Upper lobe of right lung (tissue), 1 donor: ENCODE data around the gene SEMA6B. TPM values are rescaled to one million over a fixed set of nuclear protein-coding genes. Genes with fewer than 3 reads are reported as not detected.
A peak's percentile ranks its signal among the peaks of the same experiment; 100 is the strongest.

Experiments
- ATAC-seq: fragments of 200-7000 bp; cut with Tn5 transposase; one replicate; pipeline ENCODE4 v1.9.1; 2020; ENCODE audit warnings: mild to moderate bottlenecking, moderate library complexity
- DNase-seq: peaks from one replicate; pipeline ENCODE4 v3.0.0-alpha.2; 2020
- H3K27ac ChIP-seq: fragments of 200-600 bp; one replicate; pipeline ENCODE4 v1.8.0; 2022
- H3K27me3 ChIP-seq: fragments of 200-600 bp; one replicate; pipeline ENCODE4 v1.8.0; 2022; ENCODE audit warnings: mild to moderate bottlenecking
- H3K36me3 ChIP-seq: fragments of 200-600 bp; one replicate; pipeline ENCODE4 v1.8.0; 2022
- H3K4me1 ChIP-seq: fragments of 200-600 bp; one replicate; pipeline ENCODE4 v1.8.0; 2022
- H3K4me3 ChIP-seq: fragments of 200-600 bp; one replicate; pipeline ENCODE4 v1.8.0; 2022; ENCODE audit warnings: mild to moderate bottlenecking
- H3K9me3 ChIP-seq: fragments of 200-600 bp; one replicate; pipeline ENCODE4 v1.8.0; 2022
- intact Hi-C: fragments of 100-400 bp; cut with DNase I; formaldehyde crosslinking; loops from one replicate; pipeline ENCODE4 v1.11.0; 2022
- total RNA-seq: library from RNA; stranded (reverse); fragmentation: NEBNext Ultra II Directional; extraction: Animal tissue kit (Norgen Biotek cat#: 25700); gene quantifications from one replicate; pipeline ENCODE4 v1.2.1, GENCODE V29; 2021
- TF ChIP-seq, protein P1 (sequence below): fragments of 200-600 bp; IDR thresholded peaks from one replicate; pipeline ENCODE4 v1.8.0; 2022; ENCODE audit warnings: antibody characterized with exemption
- donor health status: DM: no; HTN: yes; CAD: no; lungs with severe emphysema.

The SEMA6B gene
- total RNA-seq, 1 donor from 2014 or later: 20.3 TPM

DNA sequence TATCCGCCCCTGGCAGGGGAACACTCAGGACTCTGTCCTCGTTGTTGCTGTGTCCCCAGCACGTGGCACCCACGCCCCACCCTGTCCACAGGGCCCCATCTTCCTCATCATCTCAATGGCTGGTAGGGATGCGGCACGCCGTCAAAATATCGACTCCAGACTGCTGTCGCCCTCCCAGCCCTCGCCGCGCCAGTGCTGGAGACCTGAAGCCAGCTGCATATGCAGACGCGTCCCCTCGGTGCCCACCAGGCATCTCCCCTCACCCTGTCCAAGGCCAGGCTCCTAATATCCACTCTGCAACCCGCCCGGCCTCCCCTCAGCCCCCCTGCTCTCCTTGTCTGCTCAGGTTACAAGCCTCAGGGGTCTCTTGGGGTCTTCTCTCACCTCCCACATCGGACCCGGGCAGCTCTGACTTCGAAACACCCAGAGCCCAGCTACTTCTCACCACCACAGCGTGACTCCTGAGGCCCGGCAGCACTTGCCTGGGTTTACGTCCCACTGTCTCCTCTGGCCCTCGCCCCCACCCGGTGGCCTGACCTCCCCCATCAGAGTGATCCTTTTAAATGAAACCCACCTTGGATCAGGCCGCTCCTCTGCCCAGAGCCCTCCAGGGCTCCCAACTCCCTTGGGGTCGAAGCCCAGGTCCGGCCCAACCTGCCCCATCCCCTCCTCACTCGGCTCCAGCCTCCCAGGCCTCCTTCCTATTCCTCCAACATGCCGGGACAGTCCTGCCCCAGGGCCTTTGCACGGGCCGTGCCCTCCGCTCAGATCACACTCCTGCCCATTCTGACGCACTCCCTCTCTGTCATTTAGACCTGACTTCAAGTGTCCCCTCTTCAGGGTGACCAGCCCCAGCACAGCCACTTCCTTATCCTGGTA lies 53.7 kb downstream of the SEMA6B start:
- no peak for DNase-seq
- ATAC-seq: no peak
- no peaks in the 10 kb centered on the region for H3K27me3 ChIP-seq
- no peak overlapping the region for H3K4me3 ChIP-seq
- H3K9me3 ChIP-seq: no peaks in the 10 kb centered on the region
- H3K4me1 ChIP-seq: no peaks in the 10 kb centered on the region
- H3K27ac ChIP-seq: no peak overlapping the region
- H3K36me3 ChIP-seq: peaks cover 16% of the 10 kb centered on the region
- TF ChIP-seq, protein P1, sequence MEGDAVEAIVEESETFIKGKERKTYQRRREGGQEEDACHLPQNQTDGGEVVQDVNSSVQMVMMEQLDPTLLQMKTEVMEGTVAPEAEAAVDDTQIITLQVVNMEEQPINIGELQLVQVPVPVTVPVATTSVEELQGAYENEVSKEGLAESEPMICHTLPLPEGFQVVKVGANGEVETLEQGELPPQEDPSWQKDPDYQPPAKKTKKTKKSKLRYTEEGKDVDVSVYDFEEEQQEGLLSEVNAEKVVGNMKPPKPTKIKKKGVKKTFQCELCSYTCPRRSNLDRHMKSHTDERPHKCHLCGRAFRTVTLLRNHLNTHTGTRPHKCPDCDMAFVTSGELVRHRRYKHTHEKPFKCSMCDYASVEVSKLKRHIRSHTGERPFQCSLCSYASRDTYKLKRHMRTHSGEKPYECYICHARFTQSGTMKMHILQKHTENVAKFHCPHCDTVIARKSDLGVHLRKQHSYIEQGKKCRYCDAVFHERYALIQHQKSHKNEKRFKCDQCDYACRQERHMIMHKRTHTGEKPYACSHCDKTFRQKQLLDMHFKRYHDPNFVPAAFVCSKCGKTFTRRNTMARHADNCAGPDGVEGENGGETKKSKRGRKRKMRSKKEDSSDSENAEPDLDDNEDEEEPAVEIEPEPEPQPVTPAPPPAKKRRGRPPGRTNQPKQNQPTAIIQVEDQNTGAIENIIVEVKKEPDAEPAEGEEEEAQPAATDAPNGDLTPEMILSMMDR: no peak
- intact Hi-C loops: no loop called here

DNA sequence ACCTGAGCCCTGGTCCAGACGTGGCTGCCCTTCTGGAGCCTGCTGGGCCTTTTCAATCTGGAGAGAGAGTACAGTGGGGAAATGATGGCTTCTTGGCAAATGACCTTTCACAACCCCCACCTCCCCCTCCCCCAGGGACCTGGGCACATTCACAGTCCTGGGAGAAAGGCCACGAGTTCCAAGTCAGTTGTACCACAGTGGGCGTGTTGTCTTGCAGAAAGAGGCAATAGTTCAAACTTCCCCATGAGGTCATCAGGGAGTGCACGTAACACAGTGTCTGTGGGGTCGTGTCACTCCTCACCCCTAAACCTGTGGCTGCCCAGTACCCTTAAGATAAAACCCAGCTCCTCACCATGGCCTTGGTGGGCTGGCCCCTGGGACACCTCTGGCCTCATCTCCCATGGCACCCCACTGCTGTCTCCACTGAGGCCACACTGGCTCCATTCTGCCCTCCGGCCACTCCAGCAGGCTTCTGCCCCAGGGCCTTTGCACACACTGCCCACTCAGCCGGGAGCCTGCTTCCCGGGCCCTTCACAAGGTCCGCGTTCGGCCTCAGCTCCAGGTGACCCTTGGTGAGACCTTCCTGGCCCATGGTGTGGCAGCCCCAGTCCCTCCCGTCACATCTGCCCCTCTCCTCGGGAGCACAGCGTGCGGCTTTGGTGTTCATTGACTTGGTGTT lies 54.5 kb downstream of the SEMA6B start:
- peak; percentile 56 for ATAC-seq
- peaks cover 19% of the 10 kb centered on the region for H3K36me3 ChIP-seq

DNA sequence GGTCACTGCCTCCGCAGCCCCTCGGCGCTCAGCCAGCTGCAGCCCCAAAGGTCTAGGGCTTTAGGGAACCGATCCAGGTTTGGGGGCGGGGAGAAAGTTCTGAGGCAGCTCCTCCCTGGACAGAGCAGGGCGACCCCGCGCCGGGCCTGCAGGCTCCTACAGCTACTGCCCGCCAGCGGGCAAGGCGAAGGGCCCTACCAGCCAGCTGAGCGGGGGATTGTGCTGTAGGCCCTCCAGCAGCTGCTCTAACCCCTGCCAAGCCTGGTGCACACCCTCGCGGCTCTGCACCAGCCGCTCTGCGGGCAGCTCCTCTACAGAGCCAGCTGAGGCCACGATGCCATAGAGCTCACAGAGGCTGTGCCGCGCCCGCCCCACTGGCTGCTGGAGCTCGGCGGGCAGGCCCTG lies 55.2 kb downstream of the SEMA6B start:
- Histone ChIP-seq H3K9me3 (no peaks in the 10 kb centered on the region), H3K4me3 (no peak overlapping the region), H3K27me3 (no peaks in the 10 kb centered on the region), H3K27ac (no peak overlapping the region), H3K36me3 (peaks cover 19% of the 10 kb centered on the region), H3K4me1 (no peaks in the 10 kb centered on the region)
- TF ChIP-seq, protein P1: no peak
- intact Hi-C loops: no loop called here
- no peak for DNase-seq
- ATAC-seq: no peak

More for the DNA sequence above, 54.5 kb downstream of the SEMA6B start:
- Histone ChIP-seq H3K4me3 (no peak overlapping the region), H3K27me3 (no peaks in the 10 kb centered on the region), H3K9me3 (no peaks in the 10 kb centered on the region), H3K4me1 (no peaks in the 10 kb centered on the region), H3K27ac (no peak overlapping the region)
- intact Hi-C loops: no loop called here
- DNase-seq: no peak
- TF ChIP-seq, protein P1: no peak

DNA sequence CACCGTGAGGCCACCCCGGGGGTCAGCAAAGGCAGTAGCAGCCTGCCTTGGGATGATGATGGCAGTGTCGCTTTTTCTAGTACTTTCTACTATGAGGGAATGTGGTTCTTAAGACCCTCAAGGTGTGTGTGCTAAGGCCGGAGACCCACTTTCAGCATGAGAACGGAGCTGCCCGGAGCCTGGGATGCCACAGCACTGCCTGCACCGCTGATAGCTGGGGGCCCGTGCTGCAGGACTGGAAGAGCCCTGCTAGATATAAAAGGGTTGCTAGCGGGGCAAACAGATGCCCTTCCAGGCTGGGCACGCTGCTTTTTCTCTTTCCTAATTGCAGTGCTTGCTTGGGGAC lies 55.7 kb downstream of the SEMA6B start:
- intact Hi-C loops: no loop called here
- H3K4me3 ChIP-seq: no peak overlapping the region
- no peaks in the 10 kb centered on the region for H3K4me1 ChIP-seq
- TF ChIP-seq, protein P1: no peak
- DNase-seq: no peak
- no peak for ATAC-seq
- H3K27ac ChIP-seq: no peak overlapping the region
- no peaks in the 10 kb centered on the region for H3K9me3 ChIP-seq
- peaks cover 22% of the 10 kb centered on the region for H3K36me3 ChIP-seq
- H3K27me3 ChIP-seq: no peaks in the 10 kb centered on the region

DNA sequence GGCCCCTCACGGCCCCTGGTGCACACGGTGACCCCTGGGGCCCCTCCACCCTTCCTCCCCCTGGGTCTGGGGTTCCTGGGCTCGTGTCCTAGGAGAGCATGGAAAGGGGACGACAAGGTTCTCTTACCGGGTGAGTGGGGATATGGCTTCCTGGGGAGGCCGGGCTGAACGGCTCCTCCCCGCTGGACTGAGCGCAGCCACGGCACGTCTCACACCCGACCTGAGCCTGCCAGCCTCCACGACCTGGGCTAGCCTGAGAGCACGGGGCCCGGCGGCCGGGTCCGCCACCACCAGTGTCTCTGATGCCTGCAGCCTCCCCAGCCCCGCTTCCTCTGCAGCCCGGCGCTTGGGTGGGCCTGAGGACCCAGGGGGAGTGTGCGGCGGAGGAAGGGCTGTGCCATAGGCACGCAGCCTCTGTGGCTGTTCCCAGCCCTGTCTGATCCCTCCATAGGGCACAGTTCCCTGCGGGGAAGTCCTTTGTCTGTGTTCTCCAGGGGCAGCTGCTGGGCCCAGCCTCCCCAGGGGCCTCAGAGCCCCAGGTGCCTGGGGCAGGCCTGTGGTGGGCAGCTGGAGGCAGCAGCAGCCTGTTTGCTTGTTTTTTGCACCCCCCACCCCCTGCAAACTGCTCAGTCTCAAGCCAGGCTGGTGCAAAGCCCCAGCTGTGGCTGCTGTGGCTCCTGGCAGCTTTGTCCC lies 56.2 kb downstream of the SEMA6B start:
- no peak overlapping the region for H3K4me3 ChIP-seq
- H3K27ac ChIP-seq: no peak overlapping the region
- H3K36me3 ChIP-seq: peaks cover 27% of the 10 kb centered on the region
- intact Hi-C loops: no loop called here
- no peak for DNase-seq
- H3K4me1 ChIP-seq: no peaks in the 10 kb centered on the region
- ATAC-seq: no peak
- TF ChIP-seq, protein P1: no peak
- H3K9me3 ChIP-seq: no peaks in the 10 kb centered on the region
- no peaks in the 10 kb centered on the region for H3K27me3 ChIP-seq
